HFF-Myc (cell line): ENCODE data around the gene PCP2.

Experiments
- DNase-seq: peaks from one replicate; pipeline ENCODE4 v3.0.0-alpha.2; 2011; ENCODE audit warnings: low read depth; ENCODE audit errors: extremely low read depth
- H3K4me3 ChIP-seq: replicated peaks from 2 replicates; pipeline ENCODE4 v1.5.1; 2011; ENCODE audit warnings: low read depth, mild to moderate bottlenecking, control low read depth, low read length
- CTCF ChIP-seq: IDR thresholded peaks from 2 replicates; pipeline ENCODE4 v1.5.1; 2012; ENCODE audit warnings: mild to moderate bottlenecking, low read depth, low read length, control low read depth; ENCODE audit errors: missing control alignments

Gene PCP2

GRCh38 chr19:7603919-7604318 lies 29.6 kb downstream of the PCP2 start:
- H3K4me3 ChIP-seq, result no peak overlapping the region
- DNase-seq, result no peak
- TF ChIP-seq CTCF, result no peak

DNA sequence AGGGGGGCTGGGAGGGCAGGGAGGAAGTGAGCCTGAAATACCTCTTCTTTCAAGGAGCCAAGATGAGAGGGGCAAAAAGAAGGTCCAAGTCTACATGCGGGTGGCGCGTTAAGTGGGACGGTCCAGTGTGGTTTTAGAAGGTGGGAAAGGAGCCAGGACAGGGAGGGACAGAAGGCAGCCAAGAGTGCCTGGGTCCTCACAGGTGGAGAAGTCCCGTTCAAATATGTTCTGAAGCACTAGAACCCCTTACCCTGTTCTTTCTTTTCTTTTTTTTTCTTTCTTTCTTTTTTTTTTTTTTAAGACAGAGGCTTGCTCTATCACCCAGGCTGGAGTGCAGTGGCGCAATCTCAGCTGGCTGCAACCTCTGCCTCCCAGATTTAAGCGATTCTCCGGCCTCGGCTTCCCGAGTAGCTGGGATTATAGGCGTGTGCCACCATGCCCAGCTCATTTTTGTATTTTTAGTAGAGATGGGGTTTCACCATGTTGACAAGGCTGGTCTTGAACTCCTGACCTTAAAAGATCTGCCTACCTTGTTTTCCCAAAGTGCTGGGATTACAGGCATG lies 30.5 kb downstream of the PCP2 start:
- no peak overlapping the region for H3K4me3 ChIP-seq
- DNase-seq, result no peak
- TF ChIP-seq CTCF, result no peak

GRCh38 chr19:7602240-7602934 lies 31.1 kb downstream of the PCP2 start:
- no peak for TF ChIP-seq CTCF
- no peak for DNase-seq

DNA sequence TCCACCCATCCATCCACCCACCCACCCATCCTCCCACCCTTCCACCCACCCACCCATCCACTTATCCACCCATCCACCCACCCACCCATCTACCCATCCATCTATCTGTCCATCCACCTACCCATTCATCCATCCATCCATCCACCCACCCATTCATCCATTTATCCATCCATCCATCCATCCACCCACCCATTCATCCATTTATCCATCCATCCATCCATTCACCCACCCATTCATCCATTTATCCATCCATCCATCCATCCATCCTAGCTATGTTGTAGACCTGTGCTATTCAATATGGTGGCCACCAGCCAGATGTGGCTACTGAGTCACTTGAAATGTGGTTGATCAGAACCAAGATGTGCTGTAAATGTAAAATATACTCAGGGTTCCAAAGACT lies 32.8 kb downstream of the PCP2 start:
- TF ChIP-seq CTCF, result no peak

More at GRCh38 chr19:7602240-7602934, 31.1 kb downstream of the PCP2 start:
- H3K4me3 ChIP-seq, result no peak overlapping the region

DNA sequence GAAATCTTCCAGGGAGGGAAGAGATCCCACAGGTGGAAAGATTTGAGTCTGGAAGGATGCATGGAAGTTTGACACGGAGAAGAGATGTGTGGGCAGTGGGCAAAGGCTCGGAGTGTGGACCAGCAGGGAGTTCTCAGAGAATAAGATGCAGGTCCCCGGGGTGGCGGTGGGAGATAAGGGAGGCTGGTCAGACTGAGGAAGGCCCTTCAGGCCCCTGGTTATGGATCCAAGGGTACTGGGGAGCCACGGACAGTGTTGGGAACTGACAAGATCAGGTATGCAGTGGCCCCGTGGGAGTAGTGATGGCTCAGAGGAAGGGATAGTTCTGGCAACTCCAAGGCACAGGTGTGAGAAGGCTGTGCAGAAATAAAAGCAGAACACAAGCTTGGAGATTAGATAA lies 35.3 kb downstream of the PCP2 start:
- no peak overlapping the region for H3K4me3 ChIP-seq
- no peak for TF ChIP-seq CTCF
- no peak for DNase-seq

More for the DNA sequence above, 32.8 kb downstream of the PCP2 start:
- DNase-seq, result no peak
- H3K4me3 ChIP-seq, result no peak overlapping the region

DNA sequence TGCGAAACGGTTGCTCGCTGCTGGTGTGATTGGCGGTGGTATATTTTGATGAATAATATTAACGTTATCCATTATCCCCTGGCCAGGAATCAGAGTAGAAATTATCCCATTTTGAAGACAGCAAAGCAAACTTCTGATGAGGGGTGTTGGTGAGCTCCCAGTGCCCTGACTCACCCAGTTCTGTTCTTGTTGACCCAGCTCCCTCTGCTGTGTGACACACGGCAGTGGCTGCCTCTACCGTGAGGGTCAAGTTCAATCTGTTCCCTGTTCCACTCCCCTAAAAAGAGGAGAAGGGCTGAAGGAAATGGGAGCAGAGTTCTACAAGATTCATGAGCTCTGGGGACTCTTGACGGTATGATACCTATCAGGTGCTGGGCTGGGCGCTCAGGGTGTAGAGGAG lies 35.8 kb downstream of the PCP2 start:
- DNase-seq, result no peak
- H3K4me3 ChIP-seq, result no peak overlapping the region
- TF ChIP-seq CTCF, result no peak
